GM18526 (cell line): Measurements from ENCODE around the gene HHIPL1.

Source experiments
- POLR2A ChIP-seq: IDR thresholded peaks from 3 replicates; pipeline ENCODE4 v1.6.1; 2011; ENCODE audit not compliant: insufficient read length; ENCODE audit errors: extremely low read depth

Gene HHIPL1

GRCh38 chr14:99643343-99643742 lies 1.6 kb upstream of the HHIPL1 start:
- TF ChIP-seq POLR2A = no peak

GRCh38 chr14:99644035-99644587 lies 818 bp upstream of the HHIPL1 start:
- TF ChIP-seq POLR2A = no peak

GRCh38 chr14:99645545-99646505 lies 896 bp downstream of the HHIPL1 start:
- no peak for TF ChIP-seq POLR2A

DNA sequence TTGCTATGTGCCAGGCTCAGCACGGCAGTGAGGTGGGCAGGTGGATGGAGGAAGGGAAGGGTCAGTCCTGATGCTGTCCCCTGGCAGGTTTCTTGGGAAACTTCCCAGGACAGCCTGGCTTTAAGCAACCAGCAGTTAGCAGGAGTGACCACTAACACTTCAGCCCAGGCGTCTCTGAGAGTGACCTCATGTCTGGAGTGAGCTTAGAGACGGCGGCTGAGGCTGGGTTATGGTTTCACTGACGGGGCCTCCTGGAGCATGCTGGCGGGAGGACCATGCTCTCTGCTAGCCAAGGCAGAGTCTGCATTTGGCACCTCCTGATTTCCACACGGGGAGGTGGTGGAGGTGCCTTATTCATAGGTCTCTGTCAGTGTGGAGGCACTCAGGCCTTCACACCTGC lies 2.5 kb downstream of the HHIPL1 start:
- TF ChIP-seq POLR2A = no peak

GRCh38 chr14:99648027-99648784 lies 3.3 kb downstream of the HHIPL1 start:
- TF ChIP-seq POLR2A = no peak

GRCh38 chr14:99649219-99649618 lies 4.3 kb downstream of the HHIPL1 start:
- TF ChIP-seq POLR2A = no peak

DNA sequence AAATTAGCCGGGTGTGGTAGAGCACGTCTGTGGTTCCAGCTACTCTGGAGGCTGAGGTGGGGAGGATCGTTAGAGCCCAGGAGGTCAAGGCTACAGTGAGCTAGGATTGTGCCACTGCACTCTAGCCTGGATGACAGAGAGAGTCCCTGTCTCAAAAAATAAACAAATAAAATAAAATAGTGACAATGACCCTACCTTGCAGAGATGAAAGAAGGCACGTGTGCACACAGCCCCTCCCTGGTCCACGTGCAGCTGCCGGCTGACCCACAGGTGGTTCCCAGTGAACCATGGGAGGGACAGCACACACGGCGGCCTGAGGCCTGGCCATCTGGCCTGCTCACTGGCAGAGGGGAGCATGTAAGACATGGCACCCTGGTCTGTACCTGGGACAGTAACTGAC lies 4.7 kb downstream of the HHIPL1 start:
- no peak for TF ChIP-seq POLR2A

DNA sequence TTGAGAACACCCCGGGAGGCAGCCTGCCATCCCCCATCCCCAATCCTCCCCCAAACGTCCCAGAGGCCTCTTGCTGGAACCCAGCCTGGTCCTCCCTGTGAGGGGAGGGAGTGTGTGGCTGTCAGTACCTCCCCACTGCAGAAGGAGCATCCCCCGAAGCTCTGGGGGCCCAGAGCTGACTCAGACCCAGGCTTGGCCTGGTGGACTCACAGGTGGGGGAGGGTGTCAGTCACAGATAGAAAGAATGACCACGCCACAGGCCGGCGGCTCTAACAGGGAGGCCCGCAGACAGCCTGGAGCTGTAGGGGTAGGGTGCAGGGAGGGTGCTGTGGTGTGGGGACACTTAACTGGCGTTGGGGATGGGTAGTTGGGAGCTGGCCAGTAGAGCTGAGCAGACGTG lies 5.3 kb downstream of the HHIPL1 start:
- no peak for TF ChIP-seq POLR2A

DNA sequence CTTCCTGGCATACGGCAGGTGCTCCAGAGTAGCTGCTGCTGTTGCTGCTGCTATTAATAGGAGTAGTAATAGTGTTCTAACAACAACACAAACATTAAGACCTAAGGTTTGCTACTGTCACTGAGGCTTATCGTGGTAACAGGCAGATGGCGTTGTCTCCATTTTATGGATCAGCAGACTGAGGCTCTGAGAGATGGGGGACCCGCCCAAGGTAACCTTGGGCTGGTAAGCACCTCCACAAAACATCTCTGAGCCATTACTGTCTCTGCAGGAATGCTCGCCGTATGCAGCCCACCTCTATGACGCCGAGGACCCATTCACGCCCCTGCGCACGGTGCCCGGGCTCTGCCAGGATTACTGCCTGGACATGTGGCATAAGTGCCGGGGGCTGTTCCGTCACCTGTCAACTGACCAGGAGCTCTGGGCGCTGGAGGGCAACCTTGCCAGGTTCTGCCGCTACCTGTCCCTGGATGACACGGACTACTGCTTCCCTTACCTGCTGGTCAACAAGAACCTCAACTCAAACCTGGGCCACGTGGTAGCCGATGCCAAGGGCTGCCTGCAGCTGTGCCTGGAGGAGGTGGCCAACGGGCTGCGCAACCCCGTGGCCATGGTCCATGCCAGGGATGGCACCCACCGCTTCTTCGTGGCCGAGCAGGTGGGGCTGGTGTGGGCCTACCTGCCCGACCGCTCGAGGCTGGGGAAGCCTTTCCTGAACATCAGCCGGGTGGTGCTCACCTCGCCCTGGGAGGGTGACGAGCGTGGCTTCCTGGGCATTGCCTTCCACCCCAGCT lies 7.2 kb downstream of the HHIPL1 start:
- no peak for TF ChIP-seq POLR2A

DNA sequence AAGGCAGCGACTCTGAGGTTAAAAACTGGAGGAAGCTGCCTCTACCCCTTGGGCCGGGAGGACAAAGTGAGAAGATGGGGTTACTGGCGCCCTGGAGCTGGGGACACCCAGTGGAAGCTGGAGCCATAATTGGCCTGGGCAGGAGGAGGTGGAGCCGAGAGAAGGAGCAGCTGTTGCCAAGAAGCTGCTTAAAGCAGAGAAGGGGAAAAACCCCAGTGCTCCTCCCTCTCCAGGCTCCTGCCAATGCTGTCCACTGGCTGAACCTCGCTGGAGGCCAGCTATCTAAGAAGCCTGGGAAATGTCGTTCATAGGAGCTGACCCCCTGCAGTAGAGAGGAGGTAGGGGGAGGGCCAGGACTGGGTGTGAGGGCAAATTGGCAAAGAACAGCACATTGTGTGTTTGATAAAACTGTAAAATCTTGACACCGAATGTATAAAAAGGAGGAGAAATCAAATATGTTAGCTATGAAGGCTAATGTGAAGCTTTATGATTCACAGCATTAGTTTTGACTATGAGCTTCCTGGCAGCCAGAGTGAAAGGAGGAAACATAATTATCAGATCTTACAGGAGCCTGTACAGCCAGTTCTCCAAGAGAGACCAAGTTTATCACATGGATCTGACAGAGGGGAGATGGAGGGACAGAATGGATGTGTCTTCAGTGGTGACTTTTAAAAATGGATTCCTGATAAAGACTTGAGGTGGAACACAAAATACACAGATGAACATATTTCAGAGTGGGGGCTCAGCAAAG lies 9.5 kb downstream of the HHIPL1 start:
- TF ChIP-seq POLR2A = no peak

GRCh38 chr14:99655521-99655920 lies 10.6 kb downstream of the HHIPL1 start:
- TF ChIP-seq POLR2A = no peak

DNA sequence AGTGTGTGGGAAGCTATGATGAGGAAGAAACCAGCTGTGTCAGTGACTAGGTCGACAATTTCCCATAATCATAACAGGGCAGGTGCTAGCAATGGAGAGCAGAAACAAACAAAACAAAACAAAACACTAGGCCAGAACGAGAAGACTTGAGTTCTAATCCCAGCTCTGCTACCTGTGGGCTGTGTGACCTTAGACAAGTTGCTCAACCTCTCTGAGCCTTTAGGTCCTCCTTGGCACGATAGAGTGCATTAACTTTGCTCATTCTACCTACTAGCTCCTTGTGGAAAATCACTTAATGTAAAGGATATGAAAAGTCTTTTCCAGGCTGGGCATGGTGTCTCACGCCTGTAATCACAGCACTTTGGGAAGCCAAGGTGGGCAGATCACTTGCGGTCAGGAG lies 11.2 kb downstream of the HHIPL1 start:
- no peak for TF ChIP-seq POLR2A

DNA sequence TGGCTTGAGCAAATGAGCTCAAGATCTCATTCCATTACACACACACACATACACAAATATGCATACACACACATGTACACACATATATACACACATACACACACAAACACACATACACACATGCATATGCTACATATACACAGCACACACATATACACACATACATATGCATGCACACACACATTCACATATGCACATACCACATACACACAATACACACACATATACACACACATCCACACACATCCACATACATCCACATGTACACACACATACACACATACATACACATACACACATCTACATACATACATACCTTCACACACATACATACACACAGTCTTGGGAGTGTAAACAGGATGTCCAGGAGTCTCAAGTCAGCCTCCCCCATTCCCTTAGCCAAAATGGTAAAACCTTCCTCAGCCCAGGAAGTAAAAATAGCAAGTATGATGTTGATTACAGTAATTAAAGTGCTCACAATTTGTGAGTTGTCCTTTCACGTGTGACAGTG lies 12.8 kb downstream of the HHIPL1 start:
- TF ChIP-seq POLR2A = no peak

DNA sequence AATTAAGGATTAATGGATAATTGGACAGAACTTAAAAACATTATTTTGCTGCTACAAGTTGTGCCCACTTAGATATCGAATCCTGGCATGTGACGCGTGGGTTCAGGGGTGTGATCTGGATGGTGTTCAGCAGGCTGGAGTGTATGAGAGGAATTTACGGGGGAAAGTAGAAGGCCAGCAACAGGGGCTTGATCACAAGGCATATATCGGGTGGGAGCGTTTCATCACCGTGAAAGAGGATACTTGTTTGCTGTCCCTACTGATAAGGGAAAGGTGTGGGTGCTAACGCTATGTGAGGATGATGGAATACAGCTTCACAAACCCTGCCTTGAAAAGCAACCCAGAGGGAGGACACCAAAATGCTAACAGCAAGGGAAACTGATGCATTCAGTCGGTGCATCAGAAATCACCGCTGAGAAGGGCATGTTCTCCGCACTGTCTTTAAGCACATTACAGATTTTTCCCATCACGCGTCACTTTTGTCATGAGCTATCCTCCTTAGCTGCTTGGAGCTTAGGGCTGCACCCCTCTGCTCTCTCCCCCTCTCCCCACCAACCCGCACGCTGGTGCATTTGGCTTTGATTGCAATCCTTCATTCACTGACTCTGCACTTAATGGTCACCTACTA lies 13.4 kb downstream of the HHIPL1 start:
- no peak for TF ChIP-seq POLR2A
